HEK293T (cell line): ENCODE measurements around the gene NUDT5.
"Not testable (repeated sequence)": the region's sequence is repeated elsewhere in the genome, so short reads cannot be mapped to it uniquely, and the experiment has no call there.

Experiments
- CTCF ChIA-PET: fragments of 350-600 bp; formaldehyde crosslinking; extraction: SDS; loops from one replicate; lab custom pipeline; 2021; ENCODE audit warnings: antibody characterized with exemption, inconsistent platforms; lab: Yijun Ruan, JAX
- POLR2A ChIA-PET: fragments of 350-600 bp; formaldehyde crosslinking; extraction: SDS; loops from one replicate; lab custom pipeline; 2020; ENCODE audit warnings: antibody characterized with exemption, inconsistent platforms; lab: Yijun Ruan, JAX
- DNase-seq: peaks from one replicate; pipeline ENCODE4 v3.0.0; 2012; ENCODE audit warnings: mixed read lengths; ENCODE audit errors: extremely low spot score
- ARNT ChIP-seq: fragments of 450-650 bp; IDR thresholded peaks from 2 replicates; pipeline ENCODE4 v1.6.1; 2017; ENCODE audit warnings: mild to moderate bottlenecking
- BHLHE40 ChIP-seq: fragments of 450-650 bp; IDR thresholded peaks from 2 replicates; pipeline ENCODE4 v1.6.1; 2016; ENCODE audit warnings: mild to moderate bottlenecking, moderate library complexity, borderline replicate concordance
- CTBP1 ChIP-seq: fragments of 450-650 bp; IDR thresholded peaks from 2 replicates; pipeline ENCODE4 v1.6.1; 2016; ENCODE audit warnings: borderline replicate concordance
- ELF4 ChIP-seq: fragments of 450-650 bp; IDR thresholded peaks from 2 replicates; pipeline ENCODE4 v1.6.1; 2017; ENCODE audit warnings: antibody characterized with exemption
- FOXA1 ChIP-seq: fragments of 450-650 bp; IDR thresholded peaks from 2 replicates; pipeline ENCODE4 v1.6.1; 2016; ENCODE audit warnings: mild to moderate bottlenecking
- FOXK2 ChIP-seq: fragments of 450-650 bp; IDR thresholded peaks from 2 replicates; pipeline ENCODE4 v1.6.1; 2016; ENCODE audit warnings: mild to moderate bottlenecking
- FOXM1 ChIP-seq: fragments of 450-650 bp; IDR thresholded peaks from 2 replicates; pipeline ENCODE4 v1.6.1; 2017; ENCODE audit warnings: mild to moderate bottlenecking, borderline replicate concordance
- HDGF ChIP-seq: fragments of 450-650 bp; IDR thresholded peaks from 2 replicates; pipeline ENCODE4 v1.6.1; 2017; ENCODE audit warnings: antibody characterized with exemption, borderline replicate concordance
- L3MBTL2 ChIP-seq: fragments of 450-650 bp; conservative IDR thresholded peaks from 2 replicates; pipeline ENCODE4 v1.6.1; 2016; ENCODE audit warnings: mild to moderate bottlenecking
- LEF1 ChIP-seq: fragments of 450-650 bp; IDR thresholded peaks from 2 replicates; pipeline ENCODE4 v1.6.1; 2017; ENCODE audit warnings: mild to moderate bottlenecking, borderline replicate concordance
- NFRKB ChIP-seq: fragments of 450-650 bp; IDR thresholded peaks from 2 replicates; pipeline ENCODE4 v1.6.1; 2016; ENCODE audit warnings: mild to moderate bottlenecking, moderate library complexity
- PKNOX1 ChIP-seq: fragments of 450-650 bp; IDR thresholded peaks from 2 replicates; pipeline ENCODE4 v1.6.1; 2016
- SP1 ChIP-seq: fragments of 450-650 bp; IDR thresholded peaks from 2 replicates; pipeline ENCODE4 v1.6.1; 2017
- SUZ12 ChIP-seq: fragments of 450-650 bp; IDR thresholded peaks from 2 replicates; pipeline ENCODE4 v1.6.1; 2016; ENCODE audit warnings: mild to moderate bottlenecking
- TARDBP ChIP-seq: fragments of 450-650 bp; IDR thresholded peaks from 2 replicates; pipeline ENCODE4 v1.6.1; 2016
- ZNF384 ChIP-seq: fragments of 450-650 bp; IDR thresholded peaks from 2 replicates; pipeline ENCODE4 v1.6.1; 2016

The NUDT5 gene

GRCh38 chr10:12180221-12180974 is 15.3 kb downstream of the NUDT5 start:
- ChIA-PET CTCF (no interaction called here), POLR2A (interaction anchor here (1.5 kb wide), 1 partner anchor 15 kb away, joined by 6 read pairs; the partner anchor contains the start of genes CDC123 and NUDT5)
- DNase-seq = no peak
- TF ChIP-seq LEF1 (no peak), FOXM1 (no peak), CTBP1 (no peak), FOXA1 (no peak), ZNF384 (no peak), ARNT (no peak), NFRKB (no peak), PKNOX1 (no peak), L3MBTL2 (no peak), ELF4 (no peak), BHLHE40 (no peak), TARDBP (no peak), SUZ12 (no peak), HDGF (no peak), SP1 (no peak), FOXK2 (no peak)

GRCh38 chr10:12179606-12180170 is 16.0 kb downstream of the NUDT5 start:
- no peak for DNase-seq
- CTCF ChIA-PET = no interaction called here
- POLR2A ChIA-PET = interaction anchor here (1.5 kb wide), 1 partner anchor 16 kb away, joined by 6 read pairs; the partner anchor contains the start of genes CDC123 and NUDT5

GRCh38 chr10:12177642-12178041 is 18.0 kb downstream of the NUDT5 start:
- DNase-seq = no peak
- POLR2A ChIA-PET = no interaction called here
- CTCF ChIA-PET = no interaction called here
- TF ChIP-seq L3MBTL2 (no peak), TARDBP (no peak), SUZ12 (no peak), FOXA1 (no peak), ZNF384 (no peak), NFRKB (no peak), PKNOX1 (no peak)

More at GRCh38 chr10:12179606-12180170, 16.0 kb downstream of the NUDT5 start:
- TF ChIP-seq PKNOX1 = no peak
- no peak for TF ChIP-seq L3MBTL2
- TF ChIP-seq ZNF384 = no peak
- no peak for TF ChIP-seq BHLHE40
- TF ChIP-seq FOXA1 = no peak
- no peak for TF ChIP-seq ELF4
- no peak for TF ChIP-seq FOXK2
- no peak for TF ChIP-seq CTBP1
- no peak for TF ChIP-seq SP1
- TF ChIP-seq TARDBP = no peak
- TF ChIP-seq FOXM1 = no peak
- TF ChIP-seq SUZ12 = no peak
- no peak for TF ChIP-seq ARNT
- TF ChIP-seq NFRKB = no peak
- TF ChIP-seq LEF1 = no peak
- TF ChIP-seq HDGF = no peak

GRCh38 chr10:12171512-12171911 is 24.2 kb downstream of the NUDT5 start:
- DNase-seq, CTCF ChIA-PET: not testable (repeated sequence)
- POLR2A ChIA-PET = interaction anchor here (2.6 kb wide), 1 partner anchor 24 kb away, joined by 7 read pairs; the partner anchor contains the start of genes CDC123 and NUDT5

- CTCF ChIA-PET = no interaction called here
- TF ChIP-seq NFRKB (no peak), SUZ12 (no peak), ARNT (no peak), ELF4 (no peak), BHLHE40 (no peak), CTBP1 (no peak), SP1 (no peak), HDGF (no peak)
- POLR2A ChIA-PET = interaction anchor here (0.9 kb wide), 1 partner anchor 30 kb away, joined by 3 read pairs; the partner anchor contains the start of genes CDC123 and NUDT5
- no peak for DNase-seq
Observed at GRCh38 chr10:12165999-12166775, 29.5 kb downstream of the NUDT5 start.

- ChIA-PET POLR2A (no interaction called here), CTCF (no interaction called here)
- no peak for TF ChIP-seq ELF4
- no peak for TF ChIP-seq SUZ12
- TF ChIP-seq FOXK2 = no peak
- no peak for TF ChIP-seq ZNF384
- no peak for TF ChIP-seq NFRKB
- no peak for TF ChIP-seq CTBP1
- no peak for TF ChIP-seq ARNT
- TF ChIP-seq BHLHE40 = no peak
- TF ChIP-seq TARDBP = no peak
- no peak for TF ChIP-seq FOXA1
- no peak for TF ChIP-seq PKNOX1
- TF ChIP-seq HDGF = no peak
- DNase-seq = no peak
Observed at GRCh38 chr10:12165036-12165435, 30.7 kb downstream of the NUDT5 start.
